GM23248 (cell line): Measurements from ENCODE around the gene UNC13A. TPM values are rescaled to one million over a fixed set of nuclear protein-coding genes. Genes with fewer than 3 reads are reported as not detected.
A peak's percentile ranks its signal among the peaks of the same experiment; 100 is the strongest.
"Not testable (repeated sequence)": the region's sequence is repeated elsewhere in the genome, so short reads cannot be mapped to it uniquely, and the experiment has no call there.

Source experiments
- DNase-seq: peaks from one replicate; pipeline ENCODE4 v3.0.0-alpha.2; 2015
- H2AFZ ChIP-seq: fragments of 200-600 bp; sonication (generic); 2 replicates; pipeline ENCODE4 v1.6.1; 2016; ENCODE audit warnings: antibody characterized with exemption
- H3F3A ChIP-seq: fragments of 200-600 bp; sonication (generic); 2 replicates; pipeline ENCODE4 v1.6.1; 2016; ENCODE audit warnings: mild to moderate bottlenecking, antibody characterized with exemption, mixed run types; ENCODE audit not compliant: insufficient read depth
- H3K27ac ChIP-seq: fragments of 200-600 bp; sonication (generic); 2 replicates; pipeline ENCODE4 v1.5.1; 2016; ENCODE audit warnings: mild to moderate bottlenecking
- H3K27me3 ChIP-seq: fragments of 200-600 bp; sonication (generic); replicated peaks from 2 replicates; pipeline ENCODE4 v1.6.1; 2016; ENCODE audit warnings: mild to moderate bottlenecking; ENCODE audit not compliant: insufficient read depth
- H3K36me3 ChIP-seq: fragments of 200-600 bp; sonication (generic); 2 replicates; pipeline ENCODE4 v1.6.1; 2016; ENCODE audit warnings: low read depth, mild to moderate bottlenecking
- H3K4me1 ChIP-seq: fragments of 200-600 bp; sonication (generic); 2 replicates; pipeline ENCODE4 v1.6.1; 2016; ENCODE audit warnings: mild to moderate bottlenecking; ENCODE audit not compliant: insufficient read depth
- H3K4me2 ChIP-seq: fragments of 200-600 bp; sonication (generic); one replicate; pipeline ENCODE4 v1.6.1; 2016; ENCODE audit warnings: mild to moderate bottlenecking; ENCODE audit not compliant: unreplicated experiment
- H3K4me3 ChIP-seq: fragments of 200-600 bp; sonication (generic); 2 replicates; pipeline ENCODE4 v1.5.1; 2016; ENCODE audit warnings: mild to moderate bottlenecking
- H3K79me2 ChIP-seq: fragments of 200-600 bp; sonication (generic); 2 replicates; pipeline ENCODE4 v1.6.1; 2016; ENCODE audit warnings: mild to moderate bottlenecking; ENCODE audit not compliant: insufficient read depth
- H3K9ac ChIP-seq: fragments of 200-600 bp; sonication (generic); 2 replicates; pipeline ENCODE4 v1.6.1; 2016; ENCODE audit warnings: mild to moderate bottlenecking
- H3K9me2 ChIP-seq: fragments of 200-600 bp; sonication (generic); 2 replicates; pipeline ENCODE4 v1.6.1; 2016; ENCODE audit warnings: mixed run types, mild to moderate bottlenecking, moderate library complexity; ENCODE audit not compliant: insufficient read depth
- H3K9me3 ChIP-seq: fragments of 200-600 bp; sonication (generic); one replicate; pipeline ENCODE4 v1.6.1; 2017; ENCODE audit warnings: low read depth
- H4K20me1 ChIP-seq: fragments of 200-600 bp; sonication (generic); 2 replicates; pipeline ENCODE4 v1.6.0; 2016; ENCODE audit not compliant: insufficient read depth
- EZH2 ChIP-seq: fragments of 200-600 bp; sonication (generic); IDR thresholded peaks from 2 replicates; pipeline ENCODE4 v1.6.1; 2018; ENCODE audit warnings: antibody characterized with exemption, mild to moderate bottlenecking; ENCODE audit not compliant: insufficient read depth, poor library complexity, severe bottlenecking
- EZH2phosphoT487 ChIP-seq: fragments of 200-600 bp; sonication (generic); IDR thresholded peaks from 2 replicates; pipeline ENCODE4 v1.6.1; 2018; ENCODE audit warnings: antibody characterized with exemption, moderate library complexity, mild to moderate bottlenecking, low read depth; ENCODE audit not compliant: insufficient read depth
- WGBS, 2 experiments: methylation state at CpG; one replicate each; pipeline ENCODE4 v1.1.6; 2015 to 2017; ENCODE audit warnings: low lambda C conversion rate in 2 of 2, low coverage in 1 of 2; ENCODE audit errors: missing lambda C conversion rate in 2 of 2; 5-methylcytosine and 5-hydroxymethylcytosine counted together
- in situ Hi-C: fragments of 300-500 bp; cut with MboI; formaldehyde crosslinking; loops from 2 replicates; pipeline ENCODE4 v1.15.0; 2020
- polyA plus RNA-seq: library from polyadenylated mRNA; unstranded; fragments of >200 nt; fragmentation: Nextera tagmentation; extraction: Ambion mirVana; gene quantifications from 2 replicates; pipeline ENCODE4 v1.2.1, GENCODE V29; 2016
- total RNA-seq: library from RNA; depleted of rRNA; stranded (reverse); fragments of >200 nt; shearing (Covaris generic); gene quantifications from 2 replicates; pipeline ENCODE4 v1.2.3, GENCODE V29; 2014; rRNA removed

The UNC13A gene
- total and polyA plus RNA-seq, 2 experiments from 2014 or later = 0.03 to 0.11 TPM

DNA sequence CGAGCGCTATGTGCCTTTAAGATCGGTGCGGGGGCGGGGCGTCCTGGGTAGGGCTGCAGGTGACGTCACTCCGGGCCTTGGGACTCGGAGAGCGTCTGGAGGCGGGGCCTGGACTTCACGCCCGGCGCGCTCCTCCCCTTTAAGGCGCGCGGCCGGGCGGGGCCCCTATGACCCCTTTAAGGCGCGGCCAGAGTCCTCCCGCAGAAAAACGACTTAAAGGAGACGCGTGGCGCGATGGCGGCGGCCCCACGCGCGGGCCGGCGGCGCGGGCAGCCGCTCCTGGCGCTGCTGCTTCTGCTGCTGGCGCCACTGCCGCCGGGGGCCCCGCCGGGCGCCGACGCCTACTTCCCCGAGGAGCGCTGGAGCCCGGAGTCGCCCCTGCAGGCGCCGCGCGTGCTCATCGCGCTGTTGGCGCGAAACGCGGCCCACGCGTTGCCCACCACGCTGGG lies 132.7 kb downstream of the UNC13A start, which contains the start of gene COLGALT1:
Gene COLGALT1 (plus strand): TSS at position 170 of the 449 bp plus-strand sequence. CDS start 65 bp downstream, at position 235.
- H3F3A ChIP-seq = peaks cover 32% of the 10 kb centered on the region
- peaks cover 42% of the 10 kb centered on the region for H3K79me2 ChIP-seq
- peak within 1 kb of the TSS; percentile 98 for H2AFZ ChIP-seq
- DNase-seq = peak; percentile 100
- H3K36me3 ChIP-seq = no peaks in the 10 kb centered on the region
- in situ Hi-C loops = no loop called here
- peaks cover 25% of the 10 kb centered on the region for H3K4me1 ChIP-seq
- H3K4me3 ChIP-seq = peak within 1 kb of the TSS; percentile 85
- peak within 1 kb of the TSS; percentile 85 for H3K9ac ChIP-seq
- peak within 1 kb of the TSS; percentile 63 for H3K27ac ChIP-seq
- TF ChIP-seq EZH2phosphoT487 = no peak
- TF ChIP-seq EZH2 = no peak
- no peaks in the 10 kb centered on the region for H3K27me3 ChIP-seq
- no peaks in the 10 kb centered on the region for H4K20me1 ChIP-seq
- WGBS, 2 experiments = 0 to 1% methylated on average over 38 to 53 of the region's 64 CpGs
- H3K9me2 ChIP-seq = no peaks in the 10 kb centered on the region
- no peaks in the 10 kb centered on the region for H3K9me3 ChIP-seq
- peak within 1 kb of the TSS; percentile 82 for H3K4me2 ChIP-seq

DNA sequence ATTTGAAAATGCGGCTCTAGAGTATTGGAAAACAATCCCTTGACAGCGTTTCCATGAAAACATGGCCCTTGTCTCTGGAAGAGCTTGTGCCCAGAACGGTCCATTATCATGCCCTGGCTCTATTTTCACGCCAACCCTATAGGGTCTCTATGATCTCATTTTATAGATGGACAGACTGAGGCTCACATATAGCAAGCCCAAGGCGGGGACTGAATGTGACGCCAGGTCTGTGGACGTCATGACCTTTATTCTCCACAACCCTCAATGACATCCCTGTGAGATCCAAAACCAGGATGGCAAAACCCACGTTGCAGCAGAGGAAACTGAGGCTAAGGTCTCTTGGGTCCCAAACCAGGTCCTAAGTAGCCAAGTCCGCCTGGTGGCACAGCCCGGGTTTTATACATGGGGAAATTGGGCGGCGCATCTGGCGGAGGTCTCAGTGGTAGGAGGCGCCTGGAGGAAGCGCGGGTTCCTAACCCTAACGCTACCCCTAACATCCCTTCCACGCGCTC lies 133.1 kb downstream of the UNC13A start:
- in situ Hi-C loops = no loop called here
- Histone ChIP-seq H3K9ac (peak overlapping the region; percentile 85), H4K20me1 (no peaks in the 10 kb centered on the region), H3K4me1 (peaks cover 25% of the 10 kb centered on the region), H3F3A (peaks cover 32% of the 10 kb centered on the region), H3K36me3 (no peaks in the 10 kb centered on the region), H3K27ac (peak overlapping the region; percentile 63; the same call in 1 of the 2 replicates), H3K4me3 (peak overlapping the region; percentile 85), H3K9me3 (no peaks in the 10 kb centered on the region), H3K4me2 (peak overlapping the region; percentile 82), H3K9me2 (no peaks in the 10 kb centered on the region), H3K79me2 (peaks cover 42% of the 10 kb centered on the region), H2AFZ (peak overlapping the region; percentile 98), H3K27me3 (no peaks in the 10 kb centered on the region)
- 5 to 6% methylated on average over 18 to 19 of the region's 19 CpGs for WGBS, 2 experiments
- no peak for TF ChIP-seq EZH2phosphoT487
- no peak for TF ChIP-seq EZH2
- DNase-seq = no peak

DNA sequence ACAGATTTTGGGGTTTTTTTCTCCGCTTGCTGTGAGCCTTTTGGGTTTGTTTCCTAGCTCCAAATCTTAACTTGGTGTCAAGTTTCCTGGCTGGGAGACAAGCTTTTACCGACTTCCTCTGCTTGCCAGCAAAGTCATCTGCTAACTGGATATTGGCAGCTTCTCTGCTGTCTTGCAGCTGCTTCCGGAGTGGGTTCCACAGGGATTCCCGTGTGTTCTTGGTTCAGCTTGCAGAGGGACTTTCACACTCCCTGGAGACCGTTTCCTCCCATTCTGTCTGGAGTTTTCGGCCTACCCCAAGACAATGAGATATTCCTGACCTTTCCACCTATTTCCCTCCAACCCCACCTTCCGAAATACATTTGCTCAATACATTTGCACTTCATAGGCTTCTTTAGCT lies 134.9 kb downstream of the UNC13A start:
- H3K9ac ChIP-seq = peak overlapping the region; percentile 54
- no peaks in the 10 kb centered on the region for H4K20me1 ChIP-seq
- H3K9me2 ChIP-seq = no peaks in the 10 kb centered on the region
- H3K4me3 ChIP-seq = peak overlapping the region; percentile 49
- peaks cover 22% of the 10 kb centered on the region for H3F3A ChIP-seq
- no peaks in the 10 kb centered on the region for H3K27me3 ChIP-seq
- peaks cover 26% of the 10 kb centered on the region for H3K79me2 ChIP-seq
- no peak for TF ChIP-seq EZH2phosphoT487
- no peak for TF ChIP-seq EZH2
- peak overlapping the region; percentile 64 for H3K27ac ChIP-seq
- peak overlapping the region; percentile 60 for H2AFZ ChIP-seq
- in situ Hi-C loops = no loop called here
- peak overlapping the region; percentile 71 for H3K4me2 ChIP-seq
- 3 to 4% methylated on average over 7 of the region's 7 CpGs for WGBS, 2 experiments
- DNase-seq = peak; percentile 96
- H3K4me1 ChIP-seq = peaks cover 16% of the 10 kb centered on the region
- H3K9me3 ChIP-seq = no peaks in the 10 kb centered on the region
- H3K36me3 ChIP-seq = no peaks in the 10 kb centered on the region

DNA sequence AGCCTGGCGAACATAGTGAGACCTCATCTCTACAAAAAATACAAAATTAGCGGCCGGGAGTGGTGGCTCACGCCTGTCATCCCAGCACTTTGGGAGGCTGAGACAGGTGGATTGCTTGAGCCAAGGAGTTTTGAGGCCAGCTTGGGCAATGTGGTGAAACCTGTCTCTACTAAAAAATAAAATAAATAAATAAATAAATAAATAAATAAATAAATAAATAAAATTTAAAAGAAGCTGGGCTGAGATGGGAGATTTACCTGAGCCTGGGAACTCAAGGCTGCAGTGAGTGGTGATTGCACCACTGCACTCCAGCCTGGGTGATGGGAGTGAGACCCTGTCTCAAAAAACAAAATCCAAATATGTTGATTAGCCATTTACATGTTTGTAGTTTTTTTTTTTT lies 135.4 kb downstream of the UNC13A start:
- peak overlapping the region; percentile 71 for H3K4me2 ChIP-seq
- H3K27me3 ChIP-seq = not testable (repeated sequence)

More for the DNA sequence above, 135.4 kb downstream of the UNC13A start:
- WGBS, 2 experiments = 97 to 99% methylated on average over 4 of the region's 4 CpGs
- in situ Hi-C loops, H4K20me1 ChIP-seq, H3K36me3 ChIP-seq, DNase-seq, H3K9me2 ChIP-seq, H2AFZ ChIP-seq, H3K9ac ChIP-seq, H3K9me3 ChIP-seq: not testable (repeated sequence)
- peaks cover 16% of the 10 kb centered on the region for H3K4me1 ChIP-seq
- H3K79me2 ChIP-seq = peaks cover 20% of the 10 kb centered on the region
- peak overlapping the region; percentile 49 for H3K4me3 ChIP-seq
- H3K27ac ChIP-seq = peak overlapping the region; percentile 64; the same call in 1 of the 2 replicates
- H3F3A ChIP-seq = peaks cover 22% of the 10 kb centered on the region

Other genes starting within 250 kb of the UNC13A start
- gene TMEM221, start 239.7 kb downstream of the UNC13A start, total RNA-seq = 0.22 TPM in 1 of 2 replicates, not detected in the other
- 0.30 TPM in 1 of 2 replicates, not detected in the other for gene TMEM221, start 239.7 kb downstream of the UNC13A start, polyA plus RNA-seq
- gene NXNL1, start 227.4 kb downstream of the UNC13A start, total RNA-seq = not detected in 2 replicates
- not detected in 2 replicates for gene NXNL1, start 227.4 kb downstream of the UNC13A start, polyA plus RNA-seq
- 30.0 and 34.0 TPM in 2 replicates for gene SLC27A1, start 217.8 kb downstream of the UNC13A start, total RNA-seq
- gene SLC27A1, start 217.8 kb downstream of the UNC13A start, polyA plus RNA-seq = 20.4 and 21.9 TPM in 2 replicates
- gene PGLS, start 176.7 kb downstream of the UNC13A start, total RNA-seq = 96.0 and 125 TPM in 2 replicates
- 135 and 140 TPM in 2 replicates for gene PGLS, start 176.7 kb downstream of the UNC13A start, polyA plus RNA-seq
- 126 and 134 TPM in 2 replicates for gene COLGALT1, start 132.7 kb downstream of the UNC13A start, total RNA-seq
- 98.9 and 104 TPM in 2 replicates for gene COLGALT1, start 132.7 kb downstream of the UNC13A start, polyA plus RNA-seq
- gene MAP1S, start 31.1 kb upstream of the UNC13A start, total RNA-seq = 20.4 and 37.1 TPM in 2 replicates
- 41.7 and 44.8 TPM in 2 replicates for gene MAP1S, start 31.1 kb upstream of the UNC13A start, polyA plus RNA-seq
- gene FCHO1, start 63.1 kb upstream of the UNC13A start, total RNA-seq = 0.43 and 0.89 TPM in 2 replicates
- gene FCHO1, start 63.1 kb upstream of the UNC13A start, polyA plus RNA-seq = 0.96 and 1.1 TPM in 2 replicates
- gene B3GNT3, start 106.8 kb upstream of the UNC13A start, total RNA-seq = not detected in 2 replicates
- not detected in 2 replicates for gene B3GNT3, start 106.8 kb upstream of the UNC13A start, polyA plus RNA-seq
- gene INSL3, start 133.2 kb upstream of the UNC13A start, total RNA-seq = not detected in 2 replicates
- not detected in 2 replicates for gene INSL3, start 133.2 kb upstream of the UNC13A start, polyA plus RNA-seq
- gene JAK3, start 159.6 kb upstream of the UNC13A start, total RNA-seq = 5.9 and 8.7 TPM in 2 replicates
- gene JAK3, start 159.6 kb upstream of the UNC13A start, polyA plus RNA-seq = 4.1 and 5.0 TPM in 2 replicates
- gene RPL18A, start 171.6 kb upstream of the UNC13A start, total RNA-seq = 680 and 837 TPM in 2 replicates
- gene RPL18A, start 171.6 kb upstream of the UNC13A start, polyA plus RNA-seq = 1,456 and 1,474 TPM in 2 replicates
- not detected in 2 replicates for gene SLC5A5, start 183.6 kb upstream of the UNC13A start, total RNA-seq
- gene SLC5A5, start 183.6 kb upstream of the UNC13A start, polyA plus RNA-seq = not detected in 2 replicates
- gene CCDC124, start 244.7 kb upstream of the UNC13A start, total RNA-seq = 14.4 and 29.6 TPM in 2 replicates
- 125 and 130 TPM in 2 replicates for gene CCDC124, start 244.7 kb upstream of the UNC13A start, polyA plus RNA-seq